AG09309 (cell line): ENCODE measurements around the gene CACNA2D2.

Experiments
- DNase-seq: peaks from one replicate; pipeline ENCODE4 v3.0.0-alpha.2; 2010; ENCODE audit warnings: low read depth
- H3K4me3 ChIP-seq: 2 replicates; pipeline ENCODE4 v1.5.1; 2011; ENCODE audit warnings: mild to moderate bottlenecking, low read depth, low read length, moderate library complexity; ENCODE audit not compliant: control insufficient read depth
- TF ChIP-seq, protein P1 (sequence below): IDR thresholded peaks from 2 replicates; pipeline ENCODE4 v1.5.1; 2011; ENCODE audit warnings: mild to moderate bottlenecking, low read depth, low read length, inconsistent platforms; ENCODE audit not compliant: insufficient read depth, control insufficient read depth; ENCODE audit errors: missing control alignments

CACNA2D2 gene

DNA sequence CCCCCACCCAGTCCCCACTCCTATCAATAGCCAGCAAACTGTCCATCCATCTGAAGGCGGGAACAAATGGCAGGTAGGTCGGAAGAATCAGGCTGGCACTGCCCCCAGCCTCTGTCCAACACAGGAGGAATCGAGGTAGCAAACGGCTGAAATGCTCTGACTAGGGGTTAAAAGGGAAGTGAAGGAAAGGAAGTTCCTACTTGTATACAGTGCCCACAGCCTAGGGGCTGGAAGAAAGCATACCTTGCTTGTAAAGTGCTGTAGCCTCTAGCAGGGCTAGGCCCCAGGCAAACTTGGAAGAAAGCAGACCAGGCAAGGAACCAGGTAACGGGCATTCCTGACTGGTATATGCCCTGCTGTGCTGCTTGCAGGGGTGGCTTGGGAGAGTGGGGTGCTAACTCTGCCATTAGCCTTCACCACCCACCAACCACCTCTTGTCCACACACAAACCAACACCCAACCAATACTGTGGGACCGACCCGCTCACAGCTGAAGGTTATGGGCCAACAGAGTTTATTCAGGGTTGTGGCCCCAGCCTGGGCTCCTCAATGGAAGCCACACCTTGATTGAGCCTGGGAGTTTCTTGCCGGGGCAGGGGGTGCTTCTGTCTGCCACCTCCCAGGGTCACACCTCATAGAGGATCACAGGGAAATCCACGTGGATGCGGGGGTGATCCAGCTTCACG is 177.8 kb downstream of the CACNA2D2 start:
- no peak for DNase-seq
- TF ChIP-seq, protein P1, sequence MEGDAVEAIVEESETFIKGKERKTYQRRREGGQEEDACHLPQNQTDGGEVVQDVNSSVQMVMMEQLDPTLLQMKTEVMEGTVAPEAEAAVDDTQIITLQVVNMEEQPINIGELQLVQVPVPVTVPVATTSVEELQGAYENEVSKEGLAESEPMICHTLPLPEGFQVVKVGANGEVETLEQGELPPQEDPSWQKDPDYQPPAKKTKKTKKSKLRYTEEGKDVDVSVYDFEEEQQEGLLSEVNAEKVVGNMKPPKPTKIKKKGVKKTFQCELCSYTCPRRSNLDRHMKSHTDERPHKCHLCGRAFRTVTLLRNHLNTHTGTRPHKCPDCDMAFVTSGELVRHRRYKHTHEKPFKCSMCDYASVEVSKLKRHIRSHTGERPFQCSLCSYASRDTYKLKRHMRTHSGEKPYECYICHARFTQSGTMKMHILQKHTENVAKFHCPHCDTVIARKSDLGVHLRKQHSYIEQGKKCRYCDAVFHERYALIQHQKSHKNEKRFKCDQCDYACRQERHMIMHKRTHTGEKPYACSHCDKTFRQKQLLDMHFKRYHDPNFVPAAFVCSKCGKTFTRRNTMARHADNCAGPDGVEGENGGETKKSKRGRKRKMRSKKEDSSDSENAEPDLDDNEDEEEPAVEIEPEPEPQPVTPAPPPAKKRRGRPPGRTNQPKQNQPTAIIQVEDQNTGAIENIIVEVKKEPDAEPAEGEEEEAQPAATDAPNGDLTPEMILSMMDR, result no peak
- no peak overlapping the region for H3K4me3 ChIP-seq

DNA sequence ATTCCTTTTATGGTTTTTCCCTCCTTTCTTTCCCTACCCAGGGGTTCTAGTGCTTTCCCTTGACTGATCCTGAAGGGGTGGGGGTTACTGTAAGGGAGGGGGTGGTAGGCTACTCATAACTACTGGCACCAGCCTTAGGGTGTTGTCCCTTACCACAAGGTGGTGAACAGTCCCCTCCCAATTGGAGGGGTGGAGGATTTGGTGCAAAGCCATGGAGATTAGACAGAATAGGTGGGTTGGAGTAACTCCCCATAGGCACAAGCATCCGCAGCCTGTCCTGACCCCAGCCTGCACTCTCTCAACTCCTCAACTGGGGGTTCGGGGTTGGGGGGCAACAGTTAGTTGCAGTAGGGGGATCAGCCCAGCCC is 178.3 kb downstream of the CACNA2D2 start:
- DNase-seq, result no peak
- TF ChIP-seq, protein P1, result no peak
- no peak overlapping the region for H3K4me3 ChIP-seq

DNA sequence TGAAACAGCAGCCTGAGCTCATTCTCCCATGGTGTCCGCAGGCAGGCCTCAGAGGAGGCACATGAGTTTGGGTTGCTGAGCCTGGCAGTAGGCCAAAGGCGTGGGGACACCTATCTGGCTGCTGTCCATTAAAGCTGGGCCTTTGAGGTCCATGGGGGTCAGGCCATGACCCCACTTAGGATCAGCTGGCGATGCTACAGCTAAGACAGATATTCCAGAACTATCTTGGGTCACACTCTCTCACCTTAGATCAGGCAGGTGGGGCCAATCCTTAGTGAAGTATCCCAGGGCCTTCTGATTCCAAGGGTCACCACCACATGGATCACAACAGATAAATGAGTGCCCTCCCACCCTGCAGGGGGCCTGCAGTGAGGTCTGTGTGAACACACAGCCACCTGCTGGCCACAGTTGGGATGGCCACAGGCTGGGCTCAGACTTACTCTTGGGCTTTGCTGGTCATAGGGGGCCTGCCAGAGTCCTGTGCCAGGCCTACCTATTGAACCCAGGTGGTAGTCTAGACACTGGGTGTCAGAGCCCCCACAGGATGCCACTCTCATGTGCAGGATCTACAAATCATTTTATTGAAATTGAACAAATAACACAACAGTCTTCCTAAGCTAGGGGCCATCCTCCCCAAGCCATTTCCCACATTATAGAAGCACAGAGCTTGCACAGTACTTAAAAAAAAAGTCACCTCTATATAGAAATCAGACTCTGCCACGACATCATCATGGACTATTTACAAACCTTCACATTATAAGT is 178.9 kb downstream of the CACNA2D2 start:
- H3K4me3 ChIP-seq, result no peak overlapping the region
- TF ChIP-seq, protein P1, result peak; percentile 86
- no peak for DNase-seq

DNA sequence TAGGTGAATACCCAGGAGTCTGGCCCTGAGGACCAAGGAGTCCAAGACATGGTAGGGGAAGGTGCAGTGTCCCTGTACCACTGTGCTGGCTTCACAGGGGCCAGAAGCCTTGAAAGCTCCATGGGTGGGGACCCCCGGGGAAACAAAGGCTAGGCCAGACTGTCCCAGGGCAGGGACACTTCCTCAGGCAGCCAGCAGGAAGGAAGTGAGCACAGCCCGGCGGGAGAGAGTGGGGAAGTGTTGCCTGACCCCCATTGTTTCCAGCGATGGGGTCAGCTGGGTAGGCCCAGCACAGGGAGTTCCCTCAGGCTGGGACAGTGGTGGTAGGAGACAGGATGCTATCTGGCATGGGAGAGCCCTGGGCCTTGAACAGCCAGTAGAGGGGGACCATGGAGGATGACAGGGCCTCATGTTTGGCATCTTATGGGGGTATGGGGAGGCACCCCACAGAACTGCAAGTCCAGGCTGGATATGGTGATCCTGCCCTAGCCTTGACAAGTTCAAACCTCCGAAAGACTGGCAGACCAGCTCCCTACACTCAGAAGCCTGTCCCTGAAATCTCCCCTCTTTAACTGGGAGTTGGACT is 179.7 kb downstream of the CACNA2D2 start:
- DNase-seq, result no peak
- H3K4me3 ChIP-seq, result no peak overlapping the region
- TF ChIP-seq, protein P1, result no peak

DNA sequence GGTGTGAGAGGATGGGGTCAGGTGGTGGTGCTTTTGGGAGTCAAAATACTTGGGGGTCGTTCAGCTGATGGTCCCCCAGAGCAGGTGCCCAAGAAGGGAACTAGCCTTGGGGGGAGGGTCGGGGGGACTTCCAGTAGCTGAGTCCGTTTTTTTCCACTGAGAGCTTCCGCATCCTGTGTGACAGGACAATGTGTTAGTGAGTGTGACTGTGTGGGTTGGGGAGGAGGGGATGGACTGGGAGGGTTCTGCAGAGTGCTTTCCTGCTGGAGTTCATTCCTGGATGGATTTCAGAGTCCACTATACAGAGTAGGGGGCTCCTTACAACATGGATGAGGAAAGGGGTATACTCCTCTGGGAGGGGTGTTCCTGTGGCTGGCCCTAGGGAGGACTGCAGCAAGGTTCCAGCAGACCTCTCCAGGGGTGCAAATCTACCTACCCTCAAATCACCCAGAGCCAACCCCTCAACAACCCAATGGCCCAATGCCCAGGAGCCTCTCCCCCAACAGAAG is 180.3 kb downstream of the CACNA2D2 start:
- no peak overlapping the region for H3K4me3 ChIP-seq
- no peak for DNase-seq
- TF ChIP-seq, protein P1, result no peak

DNA sequence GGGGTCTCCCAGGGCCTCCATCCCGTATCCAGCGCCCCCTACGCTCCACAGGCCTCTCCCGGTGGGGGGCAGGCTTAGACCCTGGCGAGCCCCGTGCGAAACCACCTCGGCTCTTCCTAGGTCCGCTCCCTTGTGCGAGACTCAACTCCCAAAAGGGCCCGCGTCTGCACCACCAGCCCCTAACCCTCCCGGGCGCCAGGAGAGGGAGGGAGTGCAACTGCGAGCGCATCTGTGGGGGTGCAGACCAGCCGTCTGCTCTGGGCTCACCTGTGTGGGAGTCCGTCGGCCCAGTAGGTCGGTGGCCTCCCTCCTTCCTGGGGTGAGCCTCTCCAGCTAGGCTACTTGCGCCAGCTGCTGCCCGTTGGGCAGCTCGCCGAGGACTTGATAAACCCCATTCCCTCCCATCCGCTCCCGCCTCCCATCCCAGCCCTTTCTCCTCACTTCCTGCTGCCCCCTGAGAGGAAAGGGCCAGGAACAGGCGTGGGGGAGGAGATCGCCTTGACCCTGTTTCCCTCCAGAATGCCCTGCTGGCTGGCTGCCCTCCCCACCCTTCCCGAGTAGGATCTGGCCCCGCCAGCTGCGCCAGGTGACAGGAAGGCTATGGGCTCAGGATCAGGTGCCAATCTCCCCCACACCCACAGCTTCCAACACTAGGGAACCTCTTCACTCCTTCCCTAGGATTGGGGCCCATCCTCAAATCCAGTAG is 180.9 kb downstream of the CACNA2D2 start, which contains the start of gene HYAL2:
Gene HYAL2, minus strand, starts transcription at position 360 of the 706 bp plus-strand sequence. CDS start 2,256 bp downstream, outside the sequence.
- TF ChIP-seq, protein P1, result no peak
- H3K4me3 ChIP-seq, result peak within 1 kb of the TSS; percentile 61
- DNase-seq, result no peak
